ENCODE data around the gene EIF2S2. TPM values are rescaled to one million over a fixed set of nuclear protein-coding genes. Genes with fewer than 3 reads are reported as not detected.
"Not testable (repeated sequence)": the region's sequence is repeated elsewhere in the genome, so short reads cannot be mapped to it uniquely, and the experiment has no call there.

EIF2S2 gene
- total RNA-seq, 2 donors from 2014 or later: 106 to 144 TPM

DNA sequence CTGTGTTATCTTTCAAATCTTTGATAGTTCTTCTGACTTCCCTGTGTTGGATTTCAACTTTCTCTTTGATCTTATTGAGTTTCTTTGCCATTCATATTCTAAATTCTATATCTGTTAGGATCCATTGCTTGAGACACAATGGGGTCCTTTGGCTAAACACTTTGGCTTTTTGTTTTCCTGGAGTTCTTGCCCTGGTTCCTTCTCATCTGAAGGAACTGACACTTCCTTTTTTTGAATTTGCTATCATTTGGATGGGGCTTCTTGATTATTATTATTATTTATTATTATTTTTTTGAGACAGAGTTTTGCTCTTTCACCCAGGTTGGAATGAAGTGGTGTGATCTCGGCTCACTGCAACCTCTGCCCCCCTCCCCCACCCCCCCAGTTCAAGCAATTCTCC, 30.1 kb upstream of the EIF2S2 start:
- no peaks in the 10 kb centered on the region for H3K27me3 ChIP-seq (ENCODE audit: control insufficient read depth, insufficient read depth, low read length, poor library complexity, severe bottlenecking)
- no peak overlapping the region for H3K4me3 ChIP-seq (ENCODE audit: low read length)
- peaks cover 3% of the 10 kb centered on the region for H3K4me1 ChIP-seq (ENCODE audit: control insufficient read depth, insufficient read depth, low read length)
- no peaks in the 10 kb centered on the region for H3K36me3 Mint-ChIP-seq (ENCODE audit: low read depth)
- H3K9me3 ChIP-seq (ENCODE audit: control insufficient read depth, low read length): no peaks in the 10 kb centered on the region
- H3K27ac Mint-ChIP-seq: no peak overlapping the region
- H3K9ac ChIP-seq (ENCODE audit: extremely low read depth, low read length, poor library complexity, severe bottlenecking): no peak overlapping the region
- H3K4me3 Mint-ChIP-seq: no peak overlapping the region
- peaks cover 1% of the 10 kb centered on the region for H3K27me3 Mint-ChIP-seq (ENCODE audit: insufficient read depth)
- H3K27ac ChIP-seq (ENCODE audit: low read depth, low read length): no peak overlapping the region
- DNase-seq: no peak
- H3K9me3 Mint-ChIP-seq: peaks cover 3% of the 10 kb centered on the region
- no CpG with 5 or more reads among the region's 1 CpG for WGBS, 2 experiments (ENCODE audit: insufficient coverage in 1 of 2, insufficient read length in 1 of 2)
- no peaks in the 10 kb centered on the region for H3K36me3 ChIP-seq (ENCODE audit: control insufficient read depth, insufficient read depth, low read length)
- TF ChIP-seq CTCF (conservative IDR thresholded peaks at IDR 0.05): no peak
- peaks cover 25% of the 10 kb centered on the region for H3K4me1 Mint-ChIP-seq

DNA sequence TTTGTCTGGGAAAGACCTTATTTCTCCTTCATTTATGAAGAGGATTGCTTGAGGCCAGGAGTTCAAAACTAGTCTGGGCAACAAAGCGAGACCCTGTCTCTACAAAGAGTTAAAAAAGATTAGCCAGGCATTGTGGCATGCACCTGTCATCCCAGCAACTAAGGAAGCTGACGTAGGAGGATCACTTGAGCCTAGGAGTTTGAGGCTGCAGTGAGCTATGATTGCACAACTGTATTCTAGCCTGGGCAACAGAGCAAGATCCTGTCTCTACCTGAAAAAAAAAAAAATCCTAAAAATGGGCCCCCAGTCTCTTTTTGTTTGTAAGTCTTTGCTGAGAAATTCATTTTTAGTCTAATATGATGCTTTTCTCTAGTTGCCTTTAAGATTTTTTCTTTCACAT, 29.2 kb upstream of the EIF2S2 start:
- Histone ChIP-seq H3K36me3 (ENCODE audit: control insufficient read depth, insufficient read depth, low read length) (no peaks in the 10 kb centered on the region), H3K9me3 (ENCODE audit: control insufficient read depth, low read length) (no peaks in the 10 kb centered on the region), H3K9ac (ENCODE audit: extremely low read depth, low read length, poor library complexity, severe bottlenecking) (no peak overlapping the region), H3K4me3 (ENCODE audit: low read length) (no peak overlapping the region), H3K4me1 (ENCODE audit: control insufficient read depth, insufficient read depth, low read length) (peaks cover 3% of the 10 kb centered on the region), H3K27ac (ENCODE audit: low read depth, low read length) (no peak overlapping the region), H3K27me3 (ENCODE audit: control insufficient read depth, insufficient read depth, low read length, poor library complexity, severe bottlenecking) (no peaks in the 10 kb centered on the region)
- 79 to 92% methylated on average over 2 of the region's 2 CpGs for WGBS, 2 experiments (ENCODE audit: insufficient coverage in 1 of 2, insufficient read length in 1 of 2)
- peaks cover 1% of the 10 kb centered on the region for H3K27me3 Mint-ChIP-seq (ENCODE audit: insufficient read depth)
- no peaks in the 10 kb centered on the region for H3K36me3 Mint-ChIP-seq (ENCODE audit: low read depth)
- H3K4me1 Mint-ChIP-seq: peaks cover 24% of the 10 kb centered on the region
- H3K4me3 Mint-ChIP-seq: no peak overlapping the region
- no peak overlapping the region for H3K27ac Mint-ChIP-seq
- peaks cover 3% of the 10 kb centered on the region for H3K9me3 Mint-ChIP-seq
- DNase-seq: no peak
- TF ChIP-seq CTCF (conservative IDR thresholded peaks at IDR 0.05): no peak

- not testable (repeated sequence) for H3K27ac Mint-ChIP-seq; H3K4me3 ChIP-seq (ENCODE audit: low read length); H3K9ac ChIP-seq (ENCODE audit: extremely low read depth, low read length, poor library complexity, severe bottlenecking); H3K4me3 Mint-ChIP-seq; H3K36me3 ChIP-seq (ENCODE audit: control insufficient read depth, insufficient read depth, low read length); H3K9me3 ChIP-seq (ENCODE audit: control insufficient read depth, low read length); H3K27me3 ChIP-seq (ENCODE audit: control insufficient read depth, insufficient read depth, low read length, poor library complexity, severe bottlenecking); H3K27me3 Mint-ChIP-seq (ENCODE audit: insufficient read depth); H3K36me3 Mint-ChIP-seq (ENCODE audit: low read depth); DNase-seq; H3K4me1 ChIP-seq (ENCODE audit: control insufficient read depth, insufficient read depth, low read length); H3K27ac ChIP-seq (ENCODE audit: low read depth, low read length)
- 93 to 94% methylated on average over 8 to 11 of the region's 11 CpGs for WGBS, 2 experiments (ENCODE audit: insufficient coverage in 1 of 2, insufficient read length in 1 of 2)
- Mint-ChIP-seq H3K9me3 (peaks cover 21% of the 10 kb centered on the region), H3K4me1 (peaks cover 10% of the 10 kb centered on the region)
Measured at GRCh38 chr20:34135525-34136275, 23.7 kb upstream of the EIF2S2 start.

- Mint-ChIP-seq H3K4me1 (peaks cover 13% of the 10 kb centered on the region), H3K9me3 (peaks cover 21% of the 10 kb centered on the region), H3K27me3 (ENCODE audit: insufficient read depth) (peaks cover 11% of the 10 kb centered on the region)
- not testable (repeated sequence) for DNase-seq; H3K4me3 ChIP-seq (ENCODE audit: low read length); H3K27ac ChIP-seq (ENCODE audit: low read depth, low read length); H3K36me3 ChIP-seq (ENCODE audit: control insufficient read depth, insufficient read depth, low read length); H3K4me1 ChIP-seq (ENCODE audit: control insufficient read depth, insufficient read depth, low read length); H3K4me3 Mint-ChIP-seq; H3K9ac ChIP-seq (ENCODE audit: extremely low read depth, low read length, poor library complexity, severe bottlenecking); H3K27ac Mint-ChIP-seq; H3K9me3 ChIP-seq (ENCODE audit: control insufficient read depth, low read length); H3K27me3 ChIP-seq (ENCODE audit: control insufficient read depth, insufficient read depth, low read length, poor library complexity, severe bottlenecking); H3K36me3 Mint-ChIP-seq (ENCODE audit: low read depth)
- WGBS, 2 experiments (ENCODE audit: insufficient coverage in 1 of 2, insufficient read length in 1 of 2): no CpG with 5 or more reads among the region's 4 CpGs
Measured at GRCh38 chr20:34133365-34133860, 21.4 kb upstream of the EIF2S2 start.

DNA sequence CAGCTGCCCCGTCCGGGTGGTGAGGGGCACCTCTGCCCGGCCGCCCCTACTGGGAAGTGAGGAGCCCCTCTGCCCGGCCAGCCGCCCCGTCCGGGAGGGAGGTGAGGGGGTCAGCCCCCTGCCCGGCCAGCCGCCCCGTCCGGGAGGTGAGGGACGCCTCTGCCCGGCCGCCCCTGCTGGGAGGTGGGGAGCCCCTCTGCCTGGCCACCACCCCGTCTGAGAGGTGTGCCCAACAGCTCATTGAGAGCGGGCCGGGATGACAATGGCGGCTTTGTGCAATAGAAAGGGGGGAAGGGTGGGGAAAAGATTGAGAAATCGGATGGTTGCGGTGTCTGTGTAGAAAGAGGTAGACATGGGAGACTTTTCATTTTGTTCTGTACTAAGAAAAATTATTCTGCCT, 20.9 kb upstream of the EIF2S2 start:
- not testable (repeated sequence) for H3K9me3 ChIP-seq (ENCODE audit: control insufficient read depth, low read length); H3K27ac Mint-ChIP-seq; H3K4me3 ChIP-seq (ENCODE audit: low read length); H3K27me3 ChIP-seq (ENCODE audit: control insufficient read depth, insufficient read depth, low read length, poor library complexity, severe bottlenecking); H3K4me3 Mint-ChIP-seq; H3K9ac ChIP-seq (ENCODE audit: extremely low read depth, low read length, poor library complexity, severe bottlenecking); H3K36me3 ChIP-seq (ENCODE audit: control insufficient read depth, insufficient read depth, low read length); H3K27ac ChIP-seq (ENCODE audit: low read depth, low read length); H3K36me3 Mint-ChIP-seq (ENCODE audit: low read depth); DNase-seq; H3K4me1 ChIP-seq (ENCODE audit: control insufficient read depth, insufficient read depth, low read length)
- WGBS, 2 experiments (ENCODE audit: insufficient coverage in 1 of 2, insufficient read length in 1 of 2): 95% methylated on average over 16 of the region's 21 CpGs; no CpG with 5 or more reads in 1 of the 2 experiments
- Mint-ChIP-seq H3K9me3 (peaks cover 21% of the 10 kb centered on the region), H3K27me3 (ENCODE audit: insufficient read depth) (peaks cover 11% of the 10 kb centered on the region), H3K4me1 (peaks cover 13% of the 10 kb centered on the region)

Measured in endodermal cell (in vitro differentiated cells).